HCT116 (cell line): ENCODE measurements around the gene TBRG1. TPM values are rescaled to one million over a fixed set of nuclear protein-coding genes. Genes with fewer than 3 reads are reported as not detected.

ENCODE experiments used
- ATAC-seq: fragments of 200-7000 bp; cut with Tn5 transposase; 2 replicates; pipeline ENCODE4 v1.9.1; 2020; ENCODE audit warnings: mild to moderate bottlenecking, moderate library complexity
- BruUV-seq: library from RNA; stranded (reverse); fragments of 400-500 nt; replicated peaks from 2 replicates; lab custom pipeline; 2021; lab: Mats Ljungman, UMichigan
- CTCF ChIA-PET: fragments of 300-600 bp; sonication (Branson Sonifier 250); formaldehyde crosslinking; loops from one replicate; lab custom pipeline; 2021; ENCODE audit warnings: antibody characterized with exemption; lab: Charles Lee
- POLR2A ChIA-PET: fragments of 300-600, 350-600 bp; sonication (Branson Sonifier 250); formaldehyde crosslinking; loops from one replicate; lab custom pipeline; 2021; ENCODE audit warnings: antibody characterized with exemption; lab: Charles Lee
- RAD21 ChIA-PET, 2 experiments: fragments of 300-600 bp; sonication (Branson Sonifier 250); formaldehyde crosslinking; loops; one replicate each; lab custom pipeline; 2023; ENCODE audit warnings: low total read pairs in 2 of 2; ENCODE audit not compliant: uncharacterized antibody in 2 of 2, unreplicated experiment in 2 of 2, low non-redundant PET in 1 of 2; lab: Charles Lee
- DNase-seq: peaks from one replicate; pipeline ENCODE4 v3.0.0-alpha.2; 2010; ENCODE audit warnings: low read depth, low spot score
- H2AFZ ChIP-seq: fragments of 200-600 bp; shearing (Covaris generic), sonication (generic); 2 replicates; pipeline ENCODE4 v1.6.1; 2017; ENCODE audit warnings: low read depth, mixed run types, mixed read lengths, antibody characterized with exemption, low read length; ENCODE audit not compliant: poor library complexity, severe bottlenecking
- H3K27ac ChIP-seq: 2 replicates; pipeline ENCODE4 v1.5.1; 2012; ENCODE audit warnings: low read depth, low read length
- H3K27me3 ChIP-seq: fragments of 200-600 bp; sonication (generic); 2 replicates; pipeline ENCODE4 v1.6.1; 2016; ENCODE audit warnings: mixed run types, low read length, mixed read lengths; ENCODE audit not compliant: insufficient read depth
- H3K36me3 ChIP-seq, 2 experiments: fragments of 200-500 bp in 1 of 2; fragments of 200-600 bp in 1 of 2; sonication (Bioruptor generic) in 1 of 2; sonication (generic) in 1 of 2; 2 replicates each; pipeline versions ENCODE4 v1.5.1 to v1.6.1; 2014 to 2016; ENCODE audit warnings: low read length in 2 of 2, inconsistent platforms in 1 of 2, mixed read lengths in 1 of 2, mixed run types in 1 of 2; ENCODE audit not compliant: insufficient read depth in 2 of 2, control insufficient read depth in 1 of 2
- H3K4me1 ChIP-seq, 2 experiments: fragments of 200-600 bp in 1 of 2; sonication (generic) in 1 of 2; 2 replicates each; pipeline versions ENCODE4 v1.5.1 to v1.6.1; 2012 to 2017; ENCODE audit warnings: low read length in 2 of 2, inconsistent platforms in 1 of 2, mild to moderate bottlenecking in 1 of 2, mixed read lengths in 1 of 2, mixed run types in 1 of 2, moderate library complexity in 1 of 2; ENCODE audit not compliant: insufficient read depth in 2 of 2, control insufficient read depth in 1 of 2
- H3K4me2 ChIP-seq: fragments of 200-600 bp; sonication (generic); 2 replicates; pipeline ENCODE4 v1.6.1; 2017; ENCODE audit warnings: mixed run types, low read length, mixed read lengths
- H3K4me3 ChIP-seq, 2 experiments: fragments of 200-600 bp in 1 of 2; sonication (generic) in 1 of 2; replicated peaks in 1 of 2; 2 replicates each; pipeline ENCODE4 v1.5.1; 2011 to 2016; ENCODE audit warnings: low read length in 2 of 2, control low read depth in 1 of 2, low read depth in 1 of 2, mild to moderate bottlenecking in 1 of 2, mixed read lengths in 1 of 2, mixed run types in 1 of 2
- H3K79me2 ChIP-seq: fragments of 200-600 bp; sonication (generic); 2 replicates; pipeline ENCODE4 v1.6.1; 2017; ENCODE audit warnings: mild to moderate bottlenecking, mixed run types, low read length, moderate library complexity, mixed read lengths; ENCODE audit not compliant: insufficient read depth
- H3K9ac ChIP-seq: fragments of 200-600 bp; sonication (generic); 2 replicates; pipeline ENCODE4 v1.6.1; 2016; ENCODE audit warnings: low read length, mixed read lengths
- H3K9me2 ChIP-seq: fragments of 200-600 bp; sonication (generic), shearing (Covaris generic); 2 replicates; pipeline ENCODE4 v1.6.1; 2017; ENCODE audit warnings: mixed run types, mild to moderate bottlenecking, moderate library complexity; ENCODE audit not compliant: insufficient read depth
- H3K9me3 ChIP-seq, 2 experiments: fragments of 200-500 bp in 1 of 2; fragments of 200-600 bp in 1 of 2; sonication (Bioruptor generic) in 1 of 2; sonication (generic) in 1 of 2; 2 replicates each; pipeline ENCODE4 v1.6.1; 2014 to 2017; ENCODE audit warnings: low read length in 2 of 2, mixed read lengths in 2 of 2, inconsistent platforms in 1 of 2, low read depth in 1 of 2, mild to moderate bottlenecking in 1 of 2, mixed run types in 1 of 2, moderate library complexity in 1 of 2; ENCODE audit not compliant: control insufficient read depth in 1 of 2, insufficient read depth in 1 of 2
- H4K20me1 ChIP-seq: fragments of 200-600 bp; sonication (generic), shearing (Covaris generic); 2 replicates; pipeline ENCODE4 v1.6.1; 2017; ENCODE audit warnings: mixed run types, mild to moderate bottlenecking, moderate library complexity; ENCODE audit not compliant: insufficient read depth
- CBX3 ChIP-seq: IDR thresholded peaks from 2 replicates; pipeline ENCODE4 v1.6.1; 2012; ENCODE audit warnings: low read depth
- CEBPB ChIP-seq: IDR thresholded peaks from 2 replicates; pipeline ENCODE4 v1.6.1; 2012; ENCODE audit warnings: low read depth
- CTCF ChIP-seq, 3 experiments: fragments of 200-600 bp in 1 of 3; sonication (generic) in 1 of 3; IDR thresholded peaks in 2 of 3; conservative IDR thresholded peaks in 1 of 3; 2 replicates each; pipeline ENCODE4 v1.5.1; 2012 to 2017; ENCODE audit warnings: low read depth in 2 of 3, low read length in 2 of 3, antibody characterized with exemption in 1 of 3, borderline replicate concordance in 1 of 3, control low read depth in 1 of 3, mild to moderate bottlenecking in 1 of 3, mixed read lengths in 1 of 3, mixed run types in 1 of 3, moderate library complexity in 1 of 3; ENCODE audit not compliant: insufficient read depth in 1 of 3
- ELF1 ChIP-seq: IDR thresholded peaks from 2 replicates; pipeline ENCODE4 v1.6.1; 2012; ENCODE audit warnings: low read depth, borderline replicate concordance
- EZH2phosphoT487 ChIP-seq: fragments of 200-600 bp; IDR thresholded peaks from 2 replicates; pipeline ENCODE4 v1.6.1; 2018; ENCODE audit warnings: antibody characterized with exemption, borderline replicate concordance
- FOSL1 ChIP-seq: IDR thresholded peaks from 2 replicates; pipeline ENCODE4 v1.6.1; 2012; ENCODE audit warnings: low read depth
- JUND ChIP-seq: IDR thresholded peaks from 2 replicates; pipeline ENCODE4 v1.6.1; 2012
- MAX ChIP-seq: IDR thresholded peaks from 2 replicates; pipeline ENCODE4 v1.6.1; 2012
- POLR2A ChIP-seq: IDR thresholded peaks from 2 replicates; pipeline ENCODE4 v1.7.0; 2011; ENCODE audit warnings: borderline replicate concordance; ENCODE audit not compliant: insufficient read depth, insufficient read length; ENCODE audit errors: extremely low read depth
- POLR2AphosphoS5 ChIP-seq: IDR thresholded peaks from 2 replicates; pipeline ENCODE4 v1.6.1; 2011; ENCODE audit warnings: mild to moderate bottlenecking, low read depth, low read length, moderate library complexity
- RAD21 ChIP-seq: IDR thresholded peaks from 2 replicates; pipeline ENCODE4 v1.6.1; 2012; ENCODE audit warnings: low read depth, mild to moderate bottlenecking
- REST ChIP-seq: IDR thresholded peaks from 2 replicates; pipeline ENCODE4 v1.6.1; 2012; ENCODE audit warnings: low read depth
- SP1 ChIP-seq: IDR thresholded peaks from 2 replicates; pipeline ENCODE4 v1.6.1; 2012; ENCODE audit warnings: low read depth
- TCF7L2 ChIP-seq: IDR thresholded peaks from 2 replicates; pipeline ENCODE4 v1.7.0; 2011; ENCODE audit warnings: borderline replicate concordance, inconsistent platforms; ENCODE audit not compliant: insufficient read depth, insufficient read length; ENCODE audit errors: extremely low read depth
- YY1 ChIP-seq: IDR thresholded peaks from 2 replicates; pipeline ENCODE4 v1.6.1; 2011; ENCODE audit warnings: low read length, low read depth, moderate library complexity, mild to moderate bottlenecking; ENCODE audit not compliant: insufficient replicate concordance; ENCODE audit errors: extremely low read depth
- ZBTB33 ChIP-seq: IDR thresholded peaks from 2 replicates; pipeline ENCODE4 v1.6.1; 2011; ENCODE audit warnings: mild to moderate bottlenecking, low read length, moderate library complexity; ENCODE audit not compliant: insufficient replicate concordance; ENCODE audit errors: extremely low read depth
- ZFX ChIP-seq: fragments of 450-650 bp; IDR thresholded peaks from 2 replicates; pipeline ENCODE4 v1.6.1; 2017
- ZNF274 ChIP-seq: fragments of 200-500 bp; sonication (Bioruptor generic); IDR thresholded peaks from 2 replicates; pipeline ENCODE4 v1.6.1; 2014; ENCODE audit warnings: mild to moderate bottlenecking, low read depth, low read length, inconsistent platforms
- intact Hi-C: fragments of 100-400 bp; cut with micrococcal nuclease; formaldehyde crosslinking; loops from 2 replicates; pipeline ENCODE4 v1.10.0; 2022
- total RNA-seq: library from RNA; stranded (reverse); gene quantifications from one replicate; pipeline ENCODE4 v1.2.1, GENCODE V29; 2021; ENCODE audit not compliant: unreplicated experiment

TBRG1 gene
- total RNA-seq, 1 experiment from 2014 or later: 29.6 TPM

DNA sequence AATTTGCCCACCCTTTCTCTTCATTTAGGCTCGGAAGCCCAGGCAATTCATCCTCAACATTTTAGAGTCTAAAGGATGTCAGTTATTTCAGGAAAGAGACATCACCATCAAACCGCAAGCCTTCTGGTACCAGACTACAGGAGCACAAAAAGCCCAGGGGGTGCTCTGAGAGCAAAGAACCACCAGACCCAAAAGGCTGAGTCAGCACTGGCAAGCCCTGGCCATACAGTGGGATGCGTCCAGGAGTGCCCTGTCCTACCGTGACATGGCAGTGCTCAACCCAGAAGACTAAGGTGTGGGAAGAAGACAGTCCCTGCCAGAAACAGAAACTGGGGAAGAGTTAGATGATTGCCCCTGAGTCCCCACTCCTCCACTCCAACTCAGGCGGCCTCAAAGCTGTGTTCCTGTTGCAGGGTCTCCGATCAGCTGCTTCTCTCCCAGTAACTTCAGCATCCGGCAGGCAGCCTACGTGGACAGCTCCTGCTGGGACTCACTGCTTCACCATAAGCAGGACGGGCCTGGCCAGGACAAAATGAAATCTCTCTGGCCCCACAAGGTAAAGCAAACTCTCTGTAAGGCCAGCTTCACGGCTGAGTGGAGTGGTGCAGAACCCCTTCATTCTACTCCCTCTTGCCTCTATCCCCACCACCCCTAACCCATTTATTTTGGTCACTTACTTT lies 10.0 kb upstream of the TBRG1 start:
- CTCF ChIA-PET: no interaction called here
- POLR2A ChIA-PET: no interaction called here

More for the DNA sequence above, 10.0 kb upstream of the TBRG1 start:
- ATAC-seq (no peak), DNase-seq (no peak)
- Histone ChIP-seq H3K4me2 (no peak overlapping the region), H3K36me3 (no peaks in the 10 kb centered on the region), H3K79me2 (no peaks in the 10 kb centered on the region), H3K9me2 (no peaks in the 10 kb centered on the region), H3K27ac (no peak overlapping the region), H3K27me3 (no peaks in the 10 kb centered on the region), H3K9me3 (no peaks in the 10 kb centered on the region), H2AFZ (no peak overlapping the region), H3K4me3 (no peak overlapping the region), H3K4me1 (no peaks in the 10 kb centered on the region), H3K9ac (no peak overlapping the region), H4K20me1 (no peaks in the 10 kb centered on the region)
- no TSS peak for BruUV-seq
- intact Hi-C loops: no loop called here
- RAD21 ChIA-PET: no interaction called here
- no peak for TF ChIP-seq CBX3
- no peak for TF ChIP-seq ZBTB33
- TF ChIP-seq POLR2A: no peak
- TF ChIP-seq CTCF (IDR thresholded peaks at IDR 0.05 in 2 of 3, conservative IDR thresholded peaks at IDR 0.05 in 1 of 3; ENCODE audit: borderline replicate concordance in 1 of 3, insufficient read depth in 1 of 3, low read depth in 2 of 3, low read length in 2 of 3): no peak
- TF ChIP-seq SP1: no peak
- TF ChIP-seq MAX: no peak
- TF ChIP-seq CEBPB: no peak
- no peak for TF ChIP-seq YY1
- no peak for TF ChIP-seq ZNF274
- TF ChIP-seq TCF7L2: no peak
- TF ChIP-seq REST: no peak
- no peak for TF ChIP-seq ELF1
- TF ChIP-seq POLR2AphosphoS5: no peak
- no peak for TF ChIP-seq FOSL1
- TF ChIP-seq EZH2phosphoT487: no peak
- no peak for TF ChIP-seq RAD21
- no peak for TF ChIP-seq JUND
- TF ChIP-seq ZFX: no peak
